ENCODE data around the gene TBC1D19. TPM values are rescaled to one million over a fixed set of nuclear protein-coding genes. Genes with fewer than 3 reads are reported as not detected.

Gene TBC1D19
- total and polyA plus RNA-seq, 9 of the 15 experiments (the other 6 are each of a cell fraction or from before 2014, with no cell fraction given) = 0.73 to 5.6 (median 3.7) TPM

- CTCF ChIA-PET (ENCODE audit: low intra/inter-chr PET ratio) = no interaction called here
- FAIRE-seq (peak; percentile 35), ATAC-seq (no peak), DNase-seq (ENCODE audit: extremely low read depth in 1 of 4, low spot score in 3 of 4) (no peak)
- Histone ChIP-seq H3K27me3 (ENCODE audit: control insufficient read depth in 2 of 2, insufficient read depth in 2 of 2, low read length in 2 of 2) (no peaks in the 10 kb centered on the region), H3K36me3 (ENCODE audit: control insufficient read depth, insufficient read depth, low read length) (no peaks in the 10 kb centered on the region), H2AFZ (ENCODE audit: low read depth, low read length) (no peak overlapping the region), H3K4me3 (no peak overlapping the region), H3K4me2 (ENCODE audit: insufficient read depth, low read length) (no peak overlapping the region), H4K20me1 (replicated peaks; ENCODE audit: control insufficient read depth, insufficient read depth, low read length) (no peaks in the 10 kb centered on the region), H3K9ac (ENCODE audit: insufficient read depth in 1 of 2, low read depth in 2 of 2, low read length in 2 of 2) (no peak overlapping the region), H3K9me3 (replicated peaks; ENCODE audit: control insufficient read depth, insufficient read depth, low read depth, low read length) (no peaks in the 10 kb centered on the region), H3K27ac (ENCODE audit: extremely low read depth, low read depth, low read length) (no peak overlapping the region), H3K9me1 (ENCODE audit: control insufficient read depth, insufficient read depth, low read length) (no peaks in the 10 kb centered on the region), H3K4me1 (replicated peaks in 1 of 2; ENCODE audit: control insufficient read depth in 2 of 2, insufficient read depth in 2 of 2, low read length in 2 of 2) (peaks cover 0 to 4% of the 10 kb centered on the region in 2 experiments; a peak in 2 of 5 replicates), H3K79me2 (ENCODE audit: control insufficient read depth, insufficient read depth, low read length) (no peaks in the 10 kb centered on the region)
- POLR2A ChIA-PET = interaction anchor here (0.8 to 1.3 kb wide), 3 partner anchors 13 to 32 kb away, joined by 3 read pairs; no protein-coding TSS in a partner anchor
- no TSS peak for BruUV-seq (replicated peaks)
- in situ Hi-C loops (cut with MboI) = no loop called here
- intact Hi-C loops (cut with micrococcal nuclease) = no loop called here
- 1% methylated on average over 3 of the region's 3 CpGs for WGBS (ENCODE audit: insufficient coverage, low coverage, missing lambda C conversion rate)
- TF ChIP-seq FOXA3 (CRISPR knock-in tag; conservative IDR thresholded peaks at IDR 0.05 in 1 of 2, IDR thresholded peaks at IDR 0.05 in 1 of 2) (no peak), ZNF316 (IDR thresholded peaks at IDR 0.05) (peak; percentile 72), C11orf30 (IDR thresholded peaks at IDR 0.05; ENCODE audit: low read depth) (peak; percentile 74), FOXP1 (CRISPR knock-in tag; IDR thresholded peaks at IDR 0.05) (no peak), ZNF174 (CRISPR knock-in tag; IDR thresholded peaks at IDR 0.05) (no peak), BRD9 (IDR thresholded peaks at IDR 0.05; ENCODE audit: low read depth, partially characterized antibody) (no peak), COPS2 (conservative IDR thresholded peaks at IDR 0.05) (no peak), NR1H2 (CRISPR knock-in tag; IDR thresholded peaks at IDR 0.05) (no peak), ZNF507 (tag; conservative IDR thresholded peaks at IDR 0.05) (no peak), EP300 (IDR thresholded peaks at IDR 0.05; ENCODE audit: low read length) (no peak), STAT5A (IDR thresholded peaks at IDR 0.05; ENCODE audit: borderline replicate concordance, low read length) (0 out of 2 replicates have a peak, but pooled peaks have one; percentile 12), EP400 (IDR thresholded peaks at IDR 0.05) (no peak), HMG20A (CRISPR knock-in tag; conservative IDR thresholded peaks at IDR 0.05) (no peak), CREBBP (IDR thresholded peaks at IDR 0.05; ENCODE audit: low read depth, low read length) (no peak), NCOA4 (IDR thresholded peaks at IDR 0.05; ENCODE audit: partially characterized antibody) (no peak), SRSF9 (IDR thresholded peaks at IDR 0.05; ENCODE audit: borderline replicate concordance, low read depth, low read length) (no peak), ETS2 (tag; IDR thresholded peaks at IDR 0.05; ENCODE audit: borderline replicate concordance, poor library complexity, severe bottlenecking) (no peak), MAFG (tag; conservative IDR thresholded peaks at IDR 0.05) (peak; percentile 76), HEY1 (CRISPR knock-in tag; IDR thresholded peaks at IDR 0.05; ENCODE audit: borderline replicate concordance) (no peak), NFIC (IDR thresholded peaks at IDR 0.05) (no peak), ZNF354B (CRISPR knock-in tag; IDR thresholded peaks at IDR 0.05) (no peak), MAFK (IDR thresholded peaks at IDR 0.05; ENCODE audit: low read length) (peak; percentile 39; the same call in 1 of the 2 replicates), MAFF (IDR thresholded peaks at IDR 0.05; ENCODE audit: low read length) (peak; percentile 44; the same call in 1 of the 2 replicates), DPF2 (IDR thresholded peaks at IDR 0.05) (peak; percentile 45; the same call in 1 of the 2 replicates), NR2C1 (IDR thresholded peaks at IDR 0.05) (no peak), NR2C1 (tag; IDR thresholded peaks at IDR 0.05) (0 out of 2 replicates have a peak, but pooled peaks have one; percentile 32), ZBTB9 (CRISPR knock-in tag; IDR thresholded peaks at IDR 0.05) (no peak)
Observed at GRCh38 chr4:26568446-26568994, 15.4 kb upstream of the TBC1D19 start.
